ENCODE data around the gene TNIP2.

Gene TNIP2

GRCh38 chr4:2744576-2745270 lies 11.4 kb downstream of the TNIP2 start:
- WGBS: 93% methylated on average over 28 of the region's 28 CpGs
- no peak overlapping the region for H2BK5ac ChIP-seq (ENCODE audit: low read depth, low read length, poor library complexity, severe bottlenecking)

GRCh38 chr4:2743518-2744445 lies 12.4 kb downstream of the TNIP2 start:
- Histone ChIP-seq H3K79me1 (replicated peaks; ENCODE audit: low read length, poor library complexity, severe bottlenecking) (peaks cover 34% of the 10 kb centered on the region), H3K4me3 (ENCODE audit: insufficient read depth in 1 of 2, low read depth in 1 of 2, low read length in 2 of 2) (no peak overlapping the region), H2BK5ac (ENCODE audit: low read depth, low read length, poor library complexity, severe bottlenecking) (no peak overlapping the region)

More at GRCh38 chr4:2744576-2745270, 11.4 kb downstream of the TNIP2 start:
- H2BK15ac ChIP-seq (ENCODE audit: low read depth, poor library complexity, severe bottlenecking): no peak overlapping the region
- no peak overlapping the region for H2BK120ac ChIP-seq (ENCODE audit: low read depth, low read length)
- no peak overlapping the region for H3K18ac ChIP-seq (ENCODE audit: low read depth in 1 of 2, low read length in 2 of 2)
- no peak overlapping the region for H2AFZ ChIP-seq (ENCODE audit: low read depth, low read length)
- peaks cover 41% of the 10 kb centered on the region for H3K79me1 ChIP-seq (replicated peaks; ENCODE audit: low read length, poor library complexity, severe bottlenecking)
- H3K9ac ChIP-seq (ENCODE audit: low read length): no peak overlapping the region
- H3K4me2 ChIP-seq (ENCODE audit: low read length, poor library complexity, severe bottlenecking): no peak overlapping the region
- H3K27ac ChIP-seq (ENCODE audit: low read length, poor library complexity, severe bottlenecking): no peak overlapping the region
- no peak for DNase-seq
- no peak overlapping the region for H2BK12ac ChIP-seq (ENCODE audit: low read length in 2 of 2)
- H3K36me3 ChIP-seq (ENCODE audit: control insufficient read depth in 1 of 2, insufficient read depth in 2 of 2, low read depth in 1 of 2, low read length in 2 of 2): peaks cover 62 to 67% of the 10 kb centered on the region in 2 experiments
- no peak overlapping the region for H3K4ac ChIP-seq (ENCODE audit: low read depth in 1 of 2, low read length in 2 of 2)
- H3K27me3 ChIP-seq (ENCODE audit: control insufficient read depth in 1 of 2, insufficient read depth in 1 of 2, low read length in 2 of 2): no peaks in the 10 kb centered on the region
- no peak overlapping the region for H4K8ac ChIP-seq (ENCODE audit: low read length)
- no peak overlapping the region for H3K14ac ChIP-seq (ENCODE audit: low read length in 2 of 2)
- H3K4me1 ChIP-seq (ENCODE audit: control insufficient read depth, insufficient read depth, low read depth, low read length): peaks cover 32% of the 10 kb centered on the region
- H3K9me3 ChIP-seq (ENCODE audit: control insufficient read depth, low read length): no peaks in the 10 kb centered on the region
- H4K91ac ChIP-seq (ENCODE audit: low read length): no peak overlapping the region
- H3K23ac ChIP-seq (ENCODE audit: low read length in 2 of 2): no peak overlapping the region
- H3K4me3 ChIP-seq (ENCODE audit: insufficient read depth in 1 of 2, low read depth in 1 of 2, low read length in 2 of 2): no peak overlapping the region
- no peak overlapping the region for H2AK5ac ChIP-seq (ENCODE audit: low read length, severe bottlenecking)

GRCh38 chr4:2742823-2743517 lies 13.2 kb downstream of the TNIP2 start:
- Histone ChIP-seq H3K18ac (ENCODE audit: low read depth in 1 of 2, low read length in 2 of 2) (no peak overlapping the region), H3K14ac (ENCODE audit: low read length in 2 of 2) (no peak overlapping the region), H3K36me3 (ENCODE audit: control insufficient read depth in 1 of 2, insufficient read depth in 2 of 2, low read depth in 1 of 2, low read length in 2 of 2) (peaks cover 60 to 67% of the 10 kb centered on the region in 2 experiments), H3K4me3 (ENCODE audit: insufficient read depth in 1 of 2, low read depth in 1 of 2, low read length in 2 of 2) (no peak overlapping the region), H3K23ac (ENCODE audit: low read length in 2 of 2) (no peak overlapping the region), H2BK12ac (ENCODE audit: low read length in 2 of 2) (no peak overlapping the region), H3K4me1 (ENCODE audit: control insufficient read depth, insufficient read depth, low read depth, low read length) (peaks cover 32% of the 10 kb centered on the region), H4K91ac (ENCODE audit: low read length) (no peak overlapping the region), H2AFZ (ENCODE audit: low read depth, low read length) (no peak overlapping the region), H2BK15ac (ENCODE audit: low read depth, poor library complexity, severe bottlenecking) (no peak overlapping the region), H2BK120ac (ENCODE audit: low read depth, low read length) (no peak overlapping the region), H3K4ac (ENCODE audit: low read depth in 1 of 2, low read length in 2 of 2) (no peak overlapping the region), H3K27me3 (ENCODE audit: control insufficient read depth in 1 of 2, insufficient read depth in 1 of 2, low read length in 2 of 2) (no peaks in the 10 kb centered on the region), H3K9ac (ENCODE audit: low read length) (no peak overlapping the region), H2BK5ac (ENCODE audit: low read depth, low read length, poor library complexity, severe bottlenecking) (no peak overlapping the region), H3K9me3 (ENCODE audit: control insufficient read depth, low read length) (no peaks in the 10 kb centered on the region), H4K8ac (ENCODE audit: low read length) (no peak overlapping the region), H3K4me2 (ENCODE audit: low read length, poor library complexity, severe bottlenecking) (no peak overlapping the region), H3K79me1 (replicated peaks; ENCODE audit: low read length, poor library complexity, severe bottlenecking) (peaks cover 33% of the 10 kb centered on the region), H3K27ac (ENCODE audit: low read length, poor library complexity, severe bottlenecking) (no peak overlapping the region), H2AK5ac (ENCODE audit: low read length, severe bottlenecking) (no peak overlapping the region)
- 98% methylated on average over 6 of the region's 6 CpGs for WGBS
- no peak for DNase-seq

More at GRCh38 chr4:2743518-2744445, 12.4 kb downstream of the TNIP2 start:
- no peaks in the 10 kb centered on the region for H3K27me3 ChIP-seq (ENCODE audit: control insufficient read depth in 1 of 2, insufficient read depth in 1 of 2, low read length in 2 of 2)
- DNase-seq: no peak
- no peak overlapping the region for H2BK120ac ChIP-seq (ENCODE audit: low read depth, low read length)
- H2AFZ ChIP-seq (ENCODE audit: low read depth, low read length): no peak overlapping the region
- H3K36me3 ChIP-seq (ENCODE audit: control insufficient read depth in 1 of 2, insufficient read depth in 2 of 2, low read depth in 1 of 2, low read length in 2 of 2): peaks cover 60 to 67% of the 10 kb centered on the region in 2 experiments
- no peak overlapping the region for H3K4ac ChIP-seq (ENCODE audit: low read depth in 1 of 2, low read length in 2 of 2)
- H3K14ac ChIP-seq (ENCODE audit: low read length in 2 of 2): no peak overlapping the region
- WGBS: 94% methylated on average over 21 of the region's 21 CpGs
- H3K18ac ChIP-seq (ENCODE audit: low read depth in 1 of 2, low read length in 2 of 2): no peak overlapping the region
- no peak overlapping the region for H4K91ac ChIP-seq (ENCODE audit: low read length)
- no peaks in the 10 kb centered on the region for H3K9me3 ChIP-seq (ENCODE audit: control insufficient read depth, low read length)
- no peak overlapping the region for H4K8ac ChIP-seq (ENCODE audit: low read length)
- no peak overlapping the region for H2AK5ac ChIP-seq (ENCODE audit: low read length, severe bottlenecking)
- H2BK15ac ChIP-seq (ENCODE audit: low read depth, poor library complexity, severe bottlenecking): no peak overlapping the region
- H3K9ac ChIP-seq (ENCODE audit: low read length): no peak overlapping the region
- H3K4me2 ChIP-seq (ENCODE audit: low read length, poor library complexity, severe bottlenecking): no peak overlapping the region
- no peak overlapping the region for H2BK12ac ChIP-seq (ENCODE audit: low read length in 2 of 2)
- H3K4me1 ChIP-seq (ENCODE audit: control insufficient read depth, insufficient read depth, low read depth, low read length): peaks cover 32% of the 10 kb centered on the region
- H3K27ac ChIP-seq (ENCODE audit: low read length, poor library complexity, severe bottlenecking): no peak overlapping the region
- no peak overlapping the region for H3K23ac ChIP-seq (ENCODE audit: low read length in 2 of 2)
